ENCODE measurements around the gene GPR42.

Gene GPR42

GRCh38 chr19:35341565-35342225, 29.2 kb upstream of the GPR42 start:
- Histone ChIP-seq H3K36me3 (ENCODE audit: insufficient read depth, low read length) (no peaks in the 10 kb centered on the region), H4K20me1 (ENCODE audit: insufficient read depth, low read length, poor library complexity, severe bottlenecking) (no peaks in the 10 kb centered on the region), H3K79me2 (ENCODE audit: insufficient read depth, low read length) (no peaks in the 10 kb centered on the region), H3K4me3 (ENCODE audit: low read length, poor library complexity, severe bottlenecking) (no peak overlapping the region), H3K9ac (ENCODE audit: low read depth, low read length, poor library complexity, severe bottlenecking) (no peak overlapping the region), H3K9me2 (replicated peaks; ENCODE audit: low read depth, low read length) (no peaks in the 10 kb centered on the region), H3K9me3 (ENCODE audit: insufficient read depth, low read depth, low read length) (no peaks in the 10 kb centered on the region), H3F3A (ENCODE audit: low read depth) (no peaks in the 10 kb centered on the region), H3K4me2 (ENCODE audit: low read depth, low read length, poor library complexity, severe bottlenecking) (no peak overlapping the region), H3K27me3 (ENCODE audit: insufficient read depth, low read length, poor library complexity, severe bottlenecking) (no peaks in the 10 kb centered on the region), H2AFZ (ENCODE audit: low read length) (no peak overlapping the region), H3K4me1 (ENCODE audit: insufficient read depth, low read length, poor library complexity, severe bottlenecking) (peaks cover 7% of the 10 kb centered on the region)
- TF ChIP-seq, protein P1, sequence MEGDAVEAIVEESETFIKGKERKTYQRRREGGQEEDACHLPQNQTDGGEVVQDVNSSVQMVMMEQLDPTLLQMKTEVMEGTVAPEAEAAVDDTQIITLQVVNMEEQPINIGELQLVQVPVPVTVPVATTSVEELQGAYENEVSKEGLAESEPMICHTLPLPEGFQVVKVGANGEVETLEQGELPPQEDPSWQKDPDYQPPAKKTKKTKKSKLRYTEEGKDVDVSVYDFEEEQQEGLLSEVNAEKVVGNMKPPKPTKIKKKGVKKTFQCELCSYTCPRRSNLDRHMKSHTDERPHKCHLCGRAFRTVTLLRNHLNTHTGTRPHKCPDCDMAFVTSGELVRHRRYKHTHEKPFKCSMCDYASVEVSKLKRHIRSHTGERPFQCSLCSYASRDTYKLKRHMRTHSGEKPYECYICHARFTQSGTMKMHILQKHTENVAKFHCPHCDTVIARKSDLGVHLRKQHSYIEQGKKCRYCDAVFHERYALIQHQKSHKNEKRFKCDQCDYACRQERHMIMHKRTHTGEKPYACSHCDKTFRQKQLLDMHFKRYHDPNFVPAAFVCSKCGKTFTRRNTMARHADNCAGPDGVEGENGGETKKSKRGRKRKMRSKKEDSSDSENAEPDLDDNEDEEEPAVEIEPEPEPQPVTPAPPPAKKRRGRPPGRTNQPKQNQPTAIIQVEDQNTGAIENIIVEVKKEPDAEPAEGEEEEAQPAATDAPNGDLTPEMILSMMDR (conservative IDR thresholded peaks at IDR 0.05; ENCODE audit: low read length) = no peak
- TF ChIP-seq EZH2phosphoT487 (IDR thresholded peaks at IDR 0.05; ENCODE audit: borderline replicate concordance) = no peak

DNA sequence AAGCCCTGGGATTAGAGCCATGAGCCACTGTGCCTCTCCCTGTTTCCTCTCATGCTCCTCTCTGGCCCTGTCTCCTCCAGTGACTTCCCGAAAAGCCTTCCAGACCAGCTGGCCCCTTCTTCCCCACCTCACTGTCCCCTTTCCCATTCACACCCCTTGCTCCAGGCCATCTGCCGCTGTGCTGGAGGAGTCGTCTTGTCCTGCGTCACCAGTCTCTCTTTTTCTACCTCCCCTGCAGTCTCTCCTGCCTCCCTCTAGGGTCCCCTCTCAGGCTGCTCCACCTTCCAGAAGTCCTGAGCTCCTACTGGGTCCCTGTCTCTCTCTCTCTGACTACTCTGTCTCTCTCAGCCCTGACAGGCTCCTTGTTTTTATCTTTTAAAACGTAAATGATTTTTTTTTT, 28.4 kb upstream of the GPR42 start:
- H3K4me1 ChIP-seq (ENCODE audit: insufficient read depth, low read length, poor library complexity, severe bottlenecking) = peaks cover 15% of the 10 kb centered on the region
- H3K27me3 ChIP-seq (ENCODE audit: insufficient read depth, low read length, poor library complexity, severe bottlenecking) = no peaks in the 10 kb centered on the region
- TF ChIP-seq EZH2phosphoT487 (IDR thresholded peaks at IDR 0.05; ENCODE audit: borderline replicate concordance) = no peak
- TF ChIP-seq, protein P1 (conservative IDR thresholded peaks at IDR 0.05; ENCODE audit: low read length) = no peak
- H3K36me3 ChIP-seq (ENCODE audit: insufficient read depth, low read length) = no peaks in the 10 kb centered on the region
- H4K20me1 ChIP-seq (ENCODE audit: insufficient read depth, low read length, poor library complexity, severe bottlenecking) = no peaks in the 10 kb centered on the region
- no peak overlapping the region for H2AFZ ChIP-seq (ENCODE audit: low read length)
- H3F3A ChIP-seq (ENCODE audit: low read depth) = no peaks in the 10 kb centered on the region
- H3K9ac ChIP-seq (ENCODE audit: low read depth, low read length, poor library complexity, severe bottlenecking) = no peak overlapping the region
- H3K79me2 ChIP-seq (ENCODE audit: insufficient read depth, low read length) = no peaks in the 10 kb centered on the region
- no peaks in the 10 kb centered on the region for H3K9me2 ChIP-seq (replicated peaks; ENCODE audit: low read depth, low read length)
- H3K9me3 ChIP-seq (ENCODE audit: insufficient read depth, low read depth, low read length) = no peaks in the 10 kb centered on the region
- H3K4me3 ChIP-seq (ENCODE audit: low read length, poor library complexity, severe bottlenecking) = no peak overlapping the region
- H3K4me2 ChIP-seq (ENCODE audit: low read depth, low read length, poor library complexity, severe bottlenecking) = no peak overlapping the region

GRCh38 chr19:35344511-35345031, 26.3 kb upstream of the GPR42 start:
- Histone ChIP-seq H2AFZ (ENCODE audit: low read length) (no peak overlapping the region), H3K9me2 (replicated peaks; ENCODE audit: low read depth, low read length) (no peaks in the 10 kb centered on the region), H3K36me3 (ENCODE audit: insufficient read depth, low read length) (no peaks in the 10 kb centered on the region)

More at GRCh38 chr19:35344511-35345031, 26.3 kb upstream of the GPR42 start:
- no peaks in the 10 kb centered on the region for H3F3A ChIP-seq (ENCODE audit: low read depth)
- H3K4me1 ChIP-seq (ENCODE audit: insufficient read depth, low read length, poor library complexity, severe bottlenecking) = peaks cover 29% of the 10 kb centered on the region
- no peaks in the 10 kb centered on the region for H3K79me2 ChIP-seq (ENCODE audit: insufficient read depth, low read length)
- no peaks in the 10 kb centered on the region for H4K20me1 ChIP-seq (ENCODE audit: insufficient read depth, low read length, poor library complexity, severe bottlenecking)
- H3K27me3 ChIP-seq (ENCODE audit: insufficient read depth, low read length, poor library complexity, severe bottlenecking) = no peaks in the 10 kb centered on the region
- no peak overlapping the region for H3K4me2 ChIP-seq (ENCODE audit: low read depth, low read length, poor library complexity, severe bottlenecking)
- H3K9me3 ChIP-seq (ENCODE audit: insufficient read depth, low read depth, low read length) = no peaks in the 10 kb centered on the region
- TF ChIP-seq, protein P1 (conservative IDR thresholded peaks at IDR 0.05; ENCODE audit: low read length) = no peak
- TF ChIP-seq EZH2phosphoT487 (IDR thresholded peaks at IDR 0.05; ENCODE audit: borderline replicate concordance) = no peak
- no peak overlapping the region for H3K9ac ChIP-seq (ENCODE audit: low read depth, low read length, poor library complexity, severe bottlenecking)
- no peak overlapping the region for H3K4me3 ChIP-seq (ENCODE audit: low read length, poor library complexity, severe bottlenecking)

Data from Loucy (cell line).